GM18870 (cell line): ENCODE measurements around the gene TCF4.

Experiments used
- ATAC-seq: cut with Tn5 transposase; IDR thresholded peaks from one replicate; pipeline ENCODE4 v1.9.1; 2021; ENCODE audit warnings: moderate library complexity; ENCODE audit not compliant: unreplicated experiment

TCF4 gene

DNA sequence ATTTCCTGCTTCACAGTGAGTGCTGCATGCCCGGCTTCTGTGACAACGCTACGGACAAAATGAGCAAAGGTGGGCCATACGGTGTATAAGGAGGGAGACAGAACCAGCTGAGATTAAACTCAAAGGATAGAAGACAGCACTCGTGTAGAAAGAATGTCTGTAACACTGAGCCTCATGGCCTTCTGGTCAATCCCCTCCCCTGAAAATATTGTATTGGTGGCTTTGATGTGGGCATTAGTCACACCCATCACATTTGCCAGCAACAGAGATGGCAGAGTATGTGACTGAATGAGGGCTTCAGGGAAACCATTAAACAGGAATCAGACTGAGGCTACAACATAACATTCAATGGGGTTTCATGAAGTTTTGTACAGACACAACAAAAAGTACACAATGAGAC, 341.0 kb downstream of the TCF4 start:
- no peak for ATAC-seq

DNA sequence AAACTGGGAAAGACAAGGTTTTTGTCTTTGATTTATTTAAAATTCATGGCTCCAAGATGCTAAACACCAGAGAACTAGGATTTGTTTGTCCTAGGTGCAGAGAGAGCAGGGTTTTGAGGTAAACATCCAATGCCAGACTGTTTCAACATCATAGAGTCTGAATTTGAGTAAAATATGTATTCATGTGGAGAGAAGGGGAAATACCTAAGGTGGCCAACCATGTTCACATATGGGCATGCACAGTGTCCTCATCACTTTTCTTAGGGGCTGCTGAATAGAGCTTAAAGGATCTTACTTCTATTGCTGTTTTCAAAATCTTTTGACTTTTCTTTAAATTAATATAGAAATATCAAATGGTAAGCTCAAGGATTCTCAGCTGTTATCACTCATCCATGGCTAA, 341.7 kb downstream of the TCF4 start:
- ATAC-seq = no peak

DNA sequence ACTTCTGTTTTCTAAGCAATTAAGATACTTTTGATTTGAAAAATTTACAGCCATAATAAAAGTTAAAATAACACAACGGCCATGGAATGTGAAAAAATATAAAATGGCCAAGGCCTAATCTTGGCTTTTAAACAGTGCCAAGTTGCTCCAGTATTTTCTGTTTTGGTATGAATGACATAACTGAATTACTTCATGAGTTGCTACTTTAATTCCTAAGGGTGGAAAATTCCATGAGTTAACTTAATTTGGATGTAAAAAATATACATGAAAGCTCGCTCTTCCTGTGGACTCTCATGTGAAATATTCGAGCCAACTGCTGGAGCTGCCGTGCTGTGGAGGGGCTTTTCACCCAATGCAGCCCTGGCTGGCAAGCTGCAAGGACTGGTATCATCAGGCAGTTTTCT, 342.8 kb downstream of the TCF4 start:
- no peak for ATAC-seq

DNA sequence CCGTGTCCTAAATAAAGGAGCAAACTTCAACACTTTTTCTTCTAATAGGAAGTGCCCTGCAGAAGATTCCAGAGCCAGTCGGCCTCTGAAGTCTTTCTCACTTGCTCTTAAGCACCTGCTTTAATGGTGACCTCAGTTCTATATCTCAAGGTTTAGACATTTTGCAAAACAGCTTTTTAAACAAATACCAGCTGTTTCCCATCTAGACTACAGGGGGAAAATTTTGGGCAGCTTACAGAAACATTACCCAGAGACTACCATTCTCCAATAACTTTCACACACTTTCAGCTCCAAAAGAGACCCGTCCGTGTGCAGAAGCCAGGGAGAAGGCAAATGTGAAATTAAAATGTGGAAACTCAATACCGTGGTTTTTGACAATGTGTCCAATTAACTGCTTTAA, 343.4 kb downstream of the TCF4 start:
- no peak for ATAC-seq

DNA sequence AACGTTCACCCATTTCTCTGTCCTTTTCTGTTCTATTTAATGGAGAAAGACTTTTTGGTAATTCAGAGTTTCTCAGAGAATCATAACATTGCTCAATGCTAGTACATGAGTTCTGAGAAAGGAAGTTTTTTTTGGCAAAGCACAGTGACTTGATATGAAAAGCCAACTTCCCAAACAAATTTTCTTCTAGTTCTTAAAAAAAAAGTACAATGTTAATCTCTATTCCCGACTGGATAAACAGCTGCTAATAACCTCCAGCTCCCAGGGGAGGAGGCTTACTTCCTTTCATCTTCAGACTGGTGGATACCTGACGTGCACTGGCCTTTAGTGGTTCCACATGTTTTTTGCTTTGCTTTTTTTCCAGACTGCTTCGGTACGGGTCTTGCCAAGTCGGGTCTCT, 344.1 kb downstream of the TCF4 start:
- no peak for ATAC-seq

DNA sequence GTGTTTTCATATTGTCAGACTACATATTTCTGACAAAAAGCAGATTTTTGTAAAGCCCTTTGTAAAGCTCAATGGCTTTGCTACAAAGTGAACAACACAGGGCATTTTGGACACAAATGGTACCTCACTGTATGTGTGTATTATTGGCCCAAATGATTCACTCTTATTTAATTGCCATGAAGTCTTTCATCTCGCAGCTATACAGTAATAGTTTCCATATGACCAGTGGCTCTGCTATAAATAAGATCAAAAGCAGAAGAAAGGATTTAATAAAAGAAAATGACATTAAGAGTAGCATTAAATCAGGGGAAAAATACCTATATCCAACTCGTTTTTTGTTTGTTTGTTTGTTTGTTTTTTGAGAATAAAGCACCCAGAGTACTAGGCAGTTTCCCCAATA, 344.7 kb downstream of the TCF4 start:
- ATAC-seq = no peak

DNA sequence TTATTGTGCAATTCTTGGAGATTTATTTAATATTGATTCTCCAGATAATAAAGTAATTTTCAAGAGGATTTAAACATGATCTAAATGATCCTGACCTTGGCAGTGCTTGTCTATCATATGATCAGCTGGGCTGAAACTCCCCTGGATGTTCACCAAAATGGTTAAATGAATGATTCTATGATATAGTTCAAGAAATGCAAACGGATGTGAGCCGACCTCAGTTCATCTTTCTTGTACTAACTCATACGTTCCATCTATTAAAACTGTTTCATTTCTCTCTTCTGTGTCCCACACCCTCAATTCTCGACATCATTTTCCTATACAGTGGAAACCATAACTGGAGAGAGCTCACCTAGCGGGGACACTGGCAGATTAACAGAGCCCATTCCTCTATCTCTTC, 347.0 kb downstream of the TCF4 start:
- ATAC-seq = no peak

DNA sequence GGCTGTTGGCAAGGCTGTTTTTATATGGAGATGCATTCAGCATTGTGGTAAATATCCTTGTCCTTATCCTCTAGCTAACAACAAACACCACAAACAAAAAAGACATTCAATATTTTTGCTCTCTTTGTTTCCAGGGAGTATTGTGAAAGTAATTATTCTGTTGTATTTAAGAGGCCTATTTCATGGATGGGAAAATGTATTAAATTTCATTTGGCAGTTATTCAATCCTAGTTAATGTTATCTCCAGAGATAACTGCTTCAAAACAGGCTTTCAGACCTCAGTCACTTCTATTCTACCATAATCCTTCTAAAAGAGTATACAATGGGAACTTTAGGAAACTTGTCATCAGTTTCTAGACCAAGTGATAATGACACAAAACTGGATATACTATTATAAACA, 348.3 kb downstream of the TCF4 start:
- no peak for ATAC-seq

DNA sequence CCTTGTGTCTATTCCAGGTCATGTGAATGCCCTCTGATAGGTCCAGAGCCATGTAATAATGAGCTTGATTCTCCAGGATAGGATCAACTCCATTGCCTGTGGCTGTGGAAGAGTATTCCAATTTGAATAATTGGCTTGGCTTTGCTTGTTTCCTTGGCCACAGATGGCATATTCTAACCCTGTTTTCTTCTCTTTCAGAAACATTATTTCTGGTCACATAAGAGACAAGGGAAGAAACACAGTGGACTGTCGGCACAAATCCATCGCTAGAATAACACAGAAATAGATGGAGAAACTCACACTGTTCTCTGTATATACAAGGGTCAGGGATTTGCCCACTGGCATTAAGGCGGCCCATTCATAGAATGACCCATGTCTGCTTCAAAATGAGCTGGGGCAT, 350.3 kb downstream of the TCF4 start:
- no peak for ATAC-seq

DNA sequence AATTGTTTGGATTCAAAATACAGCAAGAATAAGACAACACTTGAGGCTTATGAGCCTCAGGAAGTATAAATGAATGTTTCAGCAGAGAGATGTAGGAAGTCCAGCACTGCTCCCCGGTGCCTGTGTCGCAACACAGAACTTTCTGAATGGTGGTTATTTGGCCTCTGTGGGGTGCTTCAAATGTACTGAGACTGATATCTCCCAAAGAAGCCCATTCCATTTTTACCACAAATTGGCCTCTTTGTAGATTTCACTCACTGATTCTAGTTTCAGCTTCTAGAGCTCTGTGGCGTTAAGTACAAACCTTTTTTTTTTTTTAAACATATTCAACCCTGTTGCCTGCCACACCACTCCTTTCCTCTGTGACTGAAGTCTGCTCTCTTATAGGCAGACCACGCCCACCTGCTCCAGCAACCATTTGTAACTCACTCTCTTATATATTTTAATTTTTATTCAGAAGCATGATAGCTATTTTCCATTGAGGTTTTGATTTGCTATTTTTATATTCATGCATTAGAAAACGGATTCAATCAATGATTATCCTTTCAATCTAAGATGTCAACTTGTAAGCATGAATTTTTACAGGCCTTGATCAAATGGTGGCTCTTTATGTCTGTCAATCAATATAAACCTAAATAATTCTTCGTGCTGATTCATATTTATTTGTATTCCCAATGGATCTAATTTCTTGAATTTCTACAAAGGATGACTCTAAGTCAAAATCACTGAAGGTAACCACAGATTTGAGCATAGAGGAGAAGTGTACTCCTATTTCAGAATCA, 351.7 kb downstream of the TCF4 start:
- ATAC-seq = peak; percentile 61

DNA sequence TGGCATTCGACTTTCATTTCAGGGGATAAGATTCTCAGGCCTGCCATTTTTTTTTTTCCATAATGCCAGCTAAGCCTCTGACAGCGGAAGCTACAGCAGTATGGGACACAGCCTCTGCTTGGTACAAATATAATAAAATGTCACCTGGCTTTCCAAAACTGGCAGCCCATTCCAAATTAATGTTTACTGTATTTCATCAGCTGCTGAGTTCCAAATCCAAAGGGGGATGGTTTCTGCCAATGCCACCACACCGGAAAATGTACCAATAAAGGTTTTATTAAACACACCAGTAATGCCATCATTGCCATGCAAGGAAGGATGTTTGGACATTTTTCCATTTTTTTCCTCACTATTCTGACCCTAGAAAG, 352.9 kb downstream of the TCF4 start:
- ATAC-seq = no peak

DNA sequence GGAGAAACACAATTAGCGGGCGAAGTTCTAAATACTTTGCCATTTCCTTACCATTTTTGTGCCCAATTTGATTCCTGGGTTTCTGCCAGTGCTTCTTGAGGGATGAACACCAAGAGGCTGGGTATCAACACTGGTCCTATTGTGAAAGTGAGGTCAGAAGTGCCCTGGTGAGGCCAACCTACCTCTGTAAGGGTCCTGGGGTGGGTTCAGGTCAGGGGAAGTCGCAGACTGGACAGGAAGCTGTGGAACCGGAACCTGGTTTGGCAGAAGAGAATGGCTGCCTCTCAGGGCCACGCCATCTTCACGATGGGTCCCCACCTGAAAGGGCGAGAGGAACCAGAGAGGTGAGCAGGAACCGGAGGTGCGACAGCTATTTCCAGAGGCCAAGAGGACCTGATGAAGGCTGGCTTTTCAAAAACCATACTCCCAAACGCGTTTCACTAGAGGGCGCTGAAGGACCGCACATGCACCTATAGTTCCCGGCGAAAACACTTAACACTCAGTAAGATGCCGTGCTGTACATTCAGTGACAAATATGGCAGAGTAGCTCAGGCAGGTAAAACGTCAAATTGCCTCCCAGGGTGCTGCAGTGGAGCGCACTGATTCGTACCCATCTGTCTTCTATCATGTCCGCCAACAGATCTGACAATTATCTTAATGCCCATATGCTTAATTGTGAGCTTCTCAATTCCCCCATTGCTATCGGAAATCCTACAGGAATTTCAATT, 353.5 kb downstream of the TCF4 start:
- peak; percentile 60 for ATAC-seq

DNA sequence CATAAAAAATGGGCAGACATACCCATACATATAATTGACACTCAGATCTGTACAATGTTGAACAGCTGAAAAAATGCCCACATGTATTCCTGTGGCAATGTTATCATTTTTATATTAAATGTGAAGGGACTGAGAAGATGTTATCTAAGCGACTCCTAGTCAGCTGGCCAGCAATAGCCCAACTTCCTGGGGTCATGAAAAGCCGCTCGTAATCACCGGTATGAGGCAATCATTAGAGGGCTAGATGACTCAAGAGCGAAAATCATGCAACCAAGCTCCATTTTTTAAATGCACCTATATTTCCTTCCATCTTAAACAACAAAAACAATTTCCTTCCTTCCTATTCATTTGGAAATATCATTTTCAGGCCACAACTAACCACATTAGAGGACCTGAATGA, 354.1 kb downstream of the TCF4 start:
- no peak for ATAC-seq

DNA sequence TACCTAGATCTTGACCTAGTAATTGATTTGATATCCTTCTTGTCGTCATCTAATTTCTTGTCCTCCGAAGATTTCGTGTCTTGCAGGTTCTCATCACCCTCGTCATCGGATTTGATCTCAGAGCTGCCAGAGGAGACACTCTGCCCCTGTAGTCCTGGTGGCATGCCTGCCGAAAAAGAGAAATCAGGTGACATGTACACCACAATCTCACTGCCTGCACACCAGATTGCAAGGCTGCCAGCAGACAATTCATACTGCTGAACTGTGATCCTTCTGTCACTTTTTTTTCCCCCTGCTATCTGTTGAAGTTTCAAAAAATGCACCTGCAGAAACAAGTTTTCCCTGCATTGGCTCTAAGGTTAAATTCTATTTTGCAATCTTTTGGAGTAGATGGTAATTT, 355.5 kb downstream of the TCF4 start:
- no peak for ATAC-seq

DNA sequence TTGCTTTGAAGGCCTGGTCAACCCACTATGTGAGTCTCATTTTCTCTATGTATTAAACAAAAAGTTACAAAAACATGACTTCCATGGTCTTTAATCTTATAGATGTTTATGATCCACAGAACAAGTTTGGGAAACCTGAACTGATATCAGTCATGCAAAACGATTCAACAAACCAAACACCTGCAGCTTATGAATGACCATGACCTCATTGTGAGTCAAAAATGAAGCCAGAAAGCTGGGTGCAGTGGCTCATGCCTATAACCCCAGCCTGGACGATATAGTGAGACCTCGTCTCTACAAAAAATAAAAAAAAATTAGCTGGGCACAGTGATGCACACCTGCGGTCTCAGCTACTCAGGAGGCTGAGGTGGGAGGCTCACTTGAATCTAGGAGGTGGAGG, 358.3 kb downstream of the TCF4 start:
- no peak for ATAC-seq

DNA sequence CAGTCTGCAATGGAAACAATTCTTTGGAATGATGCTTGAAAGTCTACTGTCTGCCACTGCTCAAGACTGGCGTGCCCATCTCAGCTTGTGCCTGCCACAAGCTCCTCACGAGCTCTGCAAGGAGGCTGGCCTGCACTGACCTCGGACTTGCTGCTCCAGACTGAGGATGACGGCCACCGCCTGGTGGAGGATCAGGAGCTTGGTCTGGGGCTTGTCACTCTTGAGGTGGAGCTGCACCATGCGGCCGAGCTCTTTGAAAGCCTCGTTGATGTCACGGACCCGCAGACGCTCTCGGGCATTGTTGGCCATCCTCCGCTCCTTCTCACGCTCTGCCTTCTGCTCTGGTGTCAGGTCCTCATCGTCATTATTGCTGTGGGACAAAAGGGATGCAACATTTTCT, 359.3 kb downstream of the TCF4 start:
- ATAC-seq = no peak

DNA sequence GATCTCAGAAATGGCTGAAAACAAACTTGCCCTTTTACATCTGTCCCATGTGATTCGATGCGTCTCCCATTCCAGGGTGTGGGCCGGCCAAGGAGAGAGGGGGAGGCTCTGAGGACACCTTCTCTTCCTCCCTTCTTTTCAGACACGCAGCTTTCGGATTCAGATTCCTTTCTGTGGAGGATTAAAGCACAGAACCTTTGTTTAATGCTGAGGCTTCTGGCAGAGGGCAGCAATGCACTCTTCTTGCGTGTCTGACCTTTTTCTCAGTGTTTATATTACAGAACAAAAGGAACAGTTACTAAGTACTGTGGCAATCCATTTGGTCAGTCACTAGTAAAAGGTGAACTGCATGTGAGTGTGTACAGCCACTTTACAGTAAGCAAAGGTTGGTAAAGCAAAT, 359.8 kb downstream of the TCF4 start:
- ATAC-seq = no peak

DNA sequence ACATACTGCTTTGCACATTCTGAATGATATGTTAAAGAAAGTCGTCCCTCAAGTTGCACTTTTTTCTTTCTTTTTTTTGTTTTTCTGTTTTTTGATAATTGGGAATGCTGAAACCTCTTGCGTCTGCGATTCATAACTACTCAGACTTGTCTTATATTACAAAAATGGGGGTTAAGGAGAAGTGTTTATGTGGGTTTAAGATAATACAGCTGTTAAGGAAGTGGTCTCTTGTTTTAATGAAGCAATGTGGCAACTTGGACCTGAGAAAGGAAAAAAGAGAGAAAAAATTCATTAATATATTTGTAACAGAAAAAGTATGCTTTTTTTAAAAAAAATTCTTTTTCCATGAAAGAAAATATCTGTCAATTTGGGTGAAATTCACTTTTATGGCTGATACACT, 360.2 kb downstream of the TCF4 start:
- ATAC-seq = no peak

DNA sequence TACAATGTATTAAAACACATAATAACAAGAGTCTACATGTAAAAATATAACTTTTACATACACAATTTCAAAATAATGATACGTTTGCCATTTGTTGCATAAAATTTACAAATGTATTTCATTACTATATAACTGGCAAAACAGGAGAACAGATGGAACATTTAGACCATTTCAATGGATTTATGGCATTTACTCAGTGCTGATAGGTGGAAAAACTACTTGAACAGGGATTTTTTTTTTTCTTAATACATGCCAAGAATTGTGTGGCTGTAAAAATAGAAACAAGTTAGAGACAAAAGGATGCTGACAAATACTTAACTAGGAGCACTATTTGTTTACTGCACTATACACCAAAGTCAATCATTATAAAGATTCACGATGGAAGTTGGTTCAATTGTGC, 361.9 kb downstream of the TCF4 start:
- ATAC-seq = no peak

DNA sequence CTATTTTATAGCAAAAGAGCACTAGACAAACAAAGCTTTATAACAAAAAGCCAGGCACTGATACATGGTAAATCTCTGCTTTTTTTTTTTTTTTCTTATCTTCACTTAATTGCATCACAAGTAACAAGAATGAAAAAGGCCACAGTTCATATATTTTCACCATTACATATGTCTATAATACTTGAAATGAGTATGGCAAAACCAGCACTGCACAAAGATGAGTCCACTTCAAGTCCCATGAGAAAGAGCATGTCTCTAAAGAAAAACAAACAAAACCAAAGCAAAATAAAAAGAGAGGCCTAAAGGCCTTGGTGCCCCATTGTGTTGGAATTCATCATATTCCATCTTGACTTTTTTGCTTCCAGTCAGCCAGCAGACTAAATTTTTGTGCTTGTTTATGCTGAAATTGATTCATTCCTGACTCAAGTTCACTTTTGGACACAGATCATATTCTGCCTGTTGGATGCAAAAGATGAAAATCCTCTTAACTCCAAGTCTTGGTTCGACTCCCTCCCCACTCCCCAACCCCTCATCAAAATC, 363.8 kb downstream of the TCF4 start:
- no peak for ATAC-seq

DNA sequence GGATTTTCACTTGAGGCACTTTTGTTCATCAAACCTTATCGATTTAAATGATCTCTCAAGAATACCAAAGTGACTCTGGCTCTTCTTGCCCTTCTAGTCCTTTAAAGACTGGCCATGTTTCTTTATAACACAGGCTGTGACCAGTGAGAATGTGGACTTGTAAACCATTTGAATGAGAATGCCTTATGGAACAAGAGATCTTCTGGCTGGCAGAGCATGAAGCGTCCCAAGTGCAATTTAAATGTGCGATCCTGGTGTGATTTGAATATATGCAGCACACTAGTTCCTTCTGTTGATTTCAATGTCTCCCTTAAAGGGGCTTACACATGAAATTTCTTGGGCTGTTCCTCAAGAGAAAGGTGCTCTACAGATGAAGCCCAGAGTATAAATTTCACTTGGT, 366.4 kb downstream of the TCF4 start:
- no peak for ATAC-seq

DNA sequence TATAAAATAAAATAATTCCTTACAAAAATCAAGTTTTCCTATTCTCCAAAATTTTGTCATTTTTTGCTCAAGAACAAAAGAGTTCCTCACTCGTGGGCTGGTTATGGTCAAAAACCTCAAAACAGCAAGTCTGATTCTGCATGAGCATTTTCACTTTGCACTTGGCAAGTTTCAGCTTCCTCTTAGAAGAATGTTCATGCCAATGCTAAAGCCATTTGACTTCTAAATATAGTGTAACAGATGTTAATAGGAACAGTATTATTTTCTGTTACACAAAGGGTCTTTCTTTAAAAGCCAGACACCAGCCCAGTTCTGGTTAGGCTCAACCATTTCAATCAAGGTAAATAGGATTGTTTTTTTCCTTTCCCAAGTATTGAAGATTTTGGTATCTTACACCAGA, 367.5 kb downstream of the TCF4 start:
- peak; percentile 78 for ATAC-seq

DNA sequence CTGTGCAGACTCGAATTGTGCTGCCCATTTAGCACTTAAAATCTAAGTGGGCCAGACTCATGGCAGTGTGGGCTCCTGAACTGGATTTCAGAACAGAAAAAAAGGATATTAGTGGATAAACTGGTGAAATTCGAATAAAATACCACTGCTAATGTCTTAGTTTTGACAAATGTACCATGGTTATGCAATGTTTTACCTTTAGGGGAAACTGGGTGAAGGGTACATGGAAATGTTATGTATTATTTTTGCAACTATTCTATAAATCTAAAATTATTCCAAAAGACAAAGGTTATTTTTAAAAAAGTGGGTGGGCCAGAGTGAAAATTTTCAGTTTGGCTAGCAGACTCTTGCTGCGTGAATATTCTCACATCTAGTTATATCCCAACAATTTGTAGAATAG, 368.2 kb downstream of the TCF4 start:
- ATAC-seq = no peak
